HCT116 (cell line): ENCODE data around the gene NDUFS4. TPM values are rescaled to one million over a fixed set of nuclear protein-coding genes. Genes with fewer than 3 reads are reported as not detected.

Source experiments
- ATAC-seq: fragments of 200-7000 bp; cut with Tn5 transposase; 2 replicates; pipeline ENCODE4 v1.9.1; 2020; ENCODE audit warnings: mild to moderate bottlenecking, moderate library complexity
- BruUV-seq: library from RNA; stranded (reverse); fragments of 400-500 nt; replicated peaks from 2 replicates; lab custom pipeline; 2021; lab: Mats Ljungman, UMichigan
- CTCF ChIA-PET: fragments of 300-600 bp; sonication (Branson Sonifier 250); formaldehyde crosslinking; loops from one replicate; lab custom pipeline; 2021; ENCODE audit warnings: antibody characterized with exemption; lab: Charles Lee
- POLR2A ChIA-PET: fragments of 300-600, 350-600 bp; sonication (Branson Sonifier 250); formaldehyde crosslinking; loops from one replicate; lab custom pipeline; 2021; ENCODE audit warnings: antibody characterized with exemption; lab: Charles Lee
- RAD21 ChIA-PET, 2 experiments: fragments of 300-600 bp; sonication (Branson Sonifier 250); formaldehyde crosslinking; loops; one replicate each; lab custom pipeline; 2023; ENCODE audit warnings: low total read pairs in 2 of 2; ENCODE audit not compliant: uncharacterized antibody in 2 of 2, unreplicated experiment in 2 of 2, low non-redundant PET in 1 of 2; lab: Charles Lee
- DNase-seq: peaks from one replicate; pipeline ENCODE4 v3.0.0-alpha.2; 2010; ENCODE audit warnings: low read depth, low spot score
- H2AFZ ChIP-seq: fragments of 200-600 bp; shearing (Covaris generic), sonication (generic); 2 replicates; pipeline ENCODE4 v1.6.1; 2017; ENCODE audit warnings: low read depth, mixed run types, mixed read lengths, antibody characterized with exemption, low read length; ENCODE audit not compliant: poor library complexity, severe bottlenecking
- H3K27ac ChIP-seq: 2 replicates; pipeline ENCODE4 v1.5.1; 2012; ENCODE audit warnings: low read depth, low read length
- H3K27me3 ChIP-seq: fragments of 200-600 bp; sonication (generic); 2 replicates; pipeline ENCODE4 v1.6.1; 2016; ENCODE audit warnings: mixed run types, low read length, mixed read lengths; ENCODE audit not compliant: insufficient read depth
- H3K36me3 ChIP-seq, 2 experiments: fragments of 200-500 bp in 1 of 2; fragments of 200-600 bp in 1 of 2; sonication (Bioruptor generic) in 1 of 2; sonication (generic) in 1 of 2; 2 replicates each; pipeline versions ENCODE4 v1.5.1 to v1.6.1; 2014 to 2016; ENCODE audit warnings: low read length in 2 of 2, inconsistent platforms in 1 of 2, mixed read lengths in 1 of 2, mixed run types in 1 of 2; ENCODE audit not compliant: insufficient read depth in 2 of 2, control insufficient read depth in 1 of 2
- H3K4me1 ChIP-seq, 2 experiments: fragments of 200-600 bp in 1 of 2; sonication (generic) in 1 of 2; 2 replicates each; pipeline versions ENCODE4 v1.5.1 to v1.6.1; 2012 to 2017; ENCODE audit warnings: low read length in 2 of 2, inconsistent platforms in 1 of 2, mild to moderate bottlenecking in 1 of 2, mixed read lengths in 1 of 2, mixed run types in 1 of 2, moderate library complexity in 1 of 2; ENCODE audit not compliant: insufficient read depth in 2 of 2, control insufficient read depth in 1 of 2
- H3K4me2 ChIP-seq: fragments of 200-600 bp; sonication (generic); 2 replicates; pipeline ENCODE4 v1.6.1; 2017; ENCODE audit warnings: mixed run types, low read length, mixed read lengths
- H3K4me3 ChIP-seq, 2 experiments: fragments of 200-600 bp in 1 of 2; sonication (generic) in 1 of 2; replicated peaks in 1 of 2; 2 replicates each; pipeline ENCODE4 v1.5.1; 2011 to 2016; ENCODE audit warnings: low read length in 2 of 2, control low read depth in 1 of 2, low read depth in 1 of 2, mild to moderate bottlenecking in 1 of 2, mixed read lengths in 1 of 2, mixed run types in 1 of 2
- H3K79me2 ChIP-seq: fragments of 200-600 bp; sonication (generic); 2 replicates; pipeline ENCODE4 v1.6.1; 2017; ENCODE audit warnings: mild to moderate bottlenecking, mixed run types, low read length, moderate library complexity, mixed read lengths; ENCODE audit not compliant: insufficient read depth
- H3K9ac ChIP-seq: fragments of 200-600 bp; sonication (generic); 2 replicates; pipeline ENCODE4 v1.6.1; 2016; ENCODE audit warnings: low read length, mixed read lengths
- H3K9me2 ChIP-seq: fragments of 200-600 bp; sonication (generic), shearing (Covaris generic); 2 replicates; pipeline ENCODE4 v1.6.1; 2017; ENCODE audit warnings: mixed run types, mild to moderate bottlenecking, moderate library complexity; ENCODE audit not compliant: insufficient read depth
- H3K9me3 ChIP-seq, 2 experiments: fragments of 200-500 bp in 1 of 2; fragments of 200-600 bp in 1 of 2; sonication (Bioruptor generic) in 1 of 2; sonication (generic) in 1 of 2; 2 replicates each; pipeline ENCODE4 v1.6.1; 2014 to 2017; ENCODE audit warnings: low read length in 2 of 2, mixed read lengths in 2 of 2, inconsistent platforms in 1 of 2, low read depth in 1 of 2, mild to moderate bottlenecking in 1 of 2, mixed run types in 1 of 2, moderate library complexity in 1 of 2; ENCODE audit not compliant: control insufficient read depth in 1 of 2, insufficient read depth in 1 of 2
- H4K20me1 ChIP-seq: fragments of 200-600 bp; sonication (generic), shearing (Covaris generic); 2 replicates; pipeline ENCODE4 v1.6.1; 2017; ENCODE audit warnings: mixed run types, mild to moderate bottlenecking, moderate library complexity; ENCODE audit not compliant: insufficient read depth
- CBX3 ChIP-seq: IDR thresholded peaks from 2 replicates; pipeline ENCODE4 v1.6.1; 2012; ENCODE audit warnings: low read depth
- CEBPB ChIP-seq: IDR thresholded peaks from 2 replicates; pipeline ENCODE4 v1.6.1; 2012; ENCODE audit warnings: low read depth
- EGR1 ChIP-seq: IDR thresholded peaks from 2 replicates; pipeline ENCODE4 v1.6.1; 2012; ENCODE audit warnings: low read depth
- ELF1 ChIP-seq: IDR thresholded peaks from 2 replicates; pipeline ENCODE4 v1.6.1; 2012; ENCODE audit warnings: low read depth, borderline replicate concordance
- EZH2 ChIP-seq: fragments of 200-600 bp; sonication (generic); IDR thresholded peaks from 2 replicates; pipeline ENCODE4 v1.6.1; 2017; ENCODE audit warnings: antibody characterized with exemption, mixed run types
- EZH2phosphoT487 ChIP-seq: fragments of 200-600 bp; IDR thresholded peaks from 2 replicates; pipeline ENCODE4 v1.6.1; 2018; ENCODE audit warnings: antibody characterized with exemption, borderline replicate concordance
- POLR2A ChIP-seq: IDR thresholded peaks from 2 replicates; pipeline ENCODE4 v1.7.0; 2011; ENCODE audit warnings: borderline replicate concordance; ENCODE audit not compliant: insufficient read depth, insufficient read length; ENCODE audit errors: extremely low read depth
- POLR2AphosphoS5 ChIP-seq: IDR thresholded peaks from 2 replicates; pipeline ENCODE4 v1.6.1; 2011; ENCODE audit warnings: mild to moderate bottlenecking, low read depth, low read length, moderate library complexity
- RAD21 ChIP-seq: IDR thresholded peaks from 2 replicates; pipeline ENCODE4 v1.6.1; 2012; ENCODE audit warnings: low read depth, mild to moderate bottlenecking
- SIN3A ChIP-seq: IDR thresholded peaks from 2 replicates; pipeline ENCODE4 v1.6.1; 2012; ENCODE audit warnings: low read depth
- SP1 ChIP-seq: IDR thresholded peaks from 2 replicates; pipeline ENCODE4 v1.6.1; 2012; ENCODE audit warnings: low read depth
- SRF ChIP-seq: IDR thresholded peaks from 2 replicates; pipeline ENCODE4 v1.6.1; 2012; ENCODE audit warnings: low read depth
- TCF7L2 ChIP-seq: IDR thresholded peaks from 2 replicates; pipeline ENCODE4 v1.7.0; 2011; ENCODE audit warnings: borderline replicate concordance, inconsistent platforms; ENCODE audit not compliant: insufficient read depth, insufficient read length; ENCODE audit errors: extremely low read depth
- ZBTB33 ChIP-seq: IDR thresholded peaks from 2 replicates; pipeline ENCODE4 v1.6.1; 2011; ENCODE audit warnings: mild to moderate bottlenecking, low read length, moderate library complexity; ENCODE audit not compliant: insufficient replicate concordance; ENCODE audit errors: extremely low read depth
- ZFX ChIP-seq: fragments of 450-650 bp; IDR thresholded peaks from 2 replicates; pipeline ENCODE4 v1.6.1; 2017
- ZNF274 ChIP-seq: fragments of 200-500 bp; sonication (Bioruptor generic); IDR thresholded peaks from 2 replicates; pipeline ENCODE4 v1.6.1; 2014; ENCODE audit warnings: mild to moderate bottlenecking, low read depth, low read length, inconsistent platforms
- intact Hi-C: fragments of 100-400 bp; cut with micrococcal nuclease; formaldehyde crosslinking; loops from 2 replicates; pipeline ENCODE4 v1.10.0; 2022
- total RNA-seq: library from RNA; stranded (reverse); gene quantifications from one replicate; pipeline ENCODE4 v1.2.1, GENCODE V29; 2021; ENCODE audit not compliant: unreplicated experiment
- TF ChIP-seq, protein P1 (sequence below), 3 experiments: fragments of 200-600 bp in 1 of 3; sonication (generic) in 1 of 3; IDR thresholded peaks in 2 of 3; conservative IDR thresholded peaks in 1 of 3; 2 replicates each; pipeline ENCODE4 v1.5.1; 2012 to 2017; ENCODE audit warnings: low read depth in 2 of 3, low read length in 2 of 3, antibody characterized with exemption in 1 of 3, borderline replicate concordance in 1 of 3, control low read depth in 1 of 3, mild to moderate bottlenecking in 1 of 3, mixed read lengths in 1 of 3, mixed run types in 1 of 3, moderate library complexity in 1 of 3; ENCODE audit not compliant: insufficient read depth in 1 of 3

Gene NDUFS4
- total RNA-seq, 1 experiment from 2014 or later = 91.4 TPM

DNA sequence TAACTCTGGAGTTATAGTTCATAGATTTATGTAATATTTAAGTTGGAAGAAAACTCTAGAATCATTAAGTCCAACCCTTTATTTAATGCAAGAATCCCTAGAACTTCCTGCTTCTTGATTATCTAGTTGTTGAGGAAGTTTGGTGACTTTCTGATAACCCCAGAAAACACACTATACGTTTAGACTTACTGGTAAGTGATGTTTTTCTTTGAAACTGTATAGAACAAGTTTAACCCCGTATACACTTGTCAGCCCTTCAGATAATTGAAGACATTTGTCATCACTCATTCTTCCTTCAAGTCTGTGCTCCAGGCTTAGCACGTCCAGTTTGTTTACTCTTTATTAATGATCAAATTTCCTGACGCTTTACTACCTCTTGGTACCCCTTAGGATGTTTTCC, 9.0 kb downstream of the NDUFS4 start:
- H3K79me2 ChIP-seq = peaks cover 94% of the 10 kb centered on the region
- no peak for ATAC-seq

DNA sequence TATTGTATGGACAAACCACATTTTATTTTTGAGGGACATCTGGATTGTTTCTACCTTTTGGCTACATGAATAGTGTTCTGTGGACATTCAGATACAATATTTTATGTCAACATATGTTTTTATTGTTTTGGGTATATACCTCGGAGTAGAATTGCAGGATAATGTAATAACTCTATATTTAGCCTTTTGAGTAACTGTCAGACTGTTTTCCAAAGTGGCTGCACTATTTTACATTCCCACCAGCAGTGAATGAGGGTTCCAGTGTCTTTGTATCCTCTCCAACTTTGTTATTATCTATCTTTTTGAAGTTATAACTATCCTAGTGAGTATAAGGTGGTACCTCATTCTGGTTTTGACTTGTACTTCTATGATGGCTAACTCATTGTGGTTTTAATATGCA, 11.0 kb downstream of the NDUFS4 start:
- ATAC-seq (no peak), DNase-seq (no peak)
- H3K9ac ChIP-seq = no peak overlapping the region
- no peaks in the 10 kb centered on the region for H3K36me3 ChIP-seq
- H4K20me1 ChIP-seq = peaks cover 13% of the 10 kb centered on the region; the same call in 1 of the 2 replicates
- H3K4me1 ChIP-seq = no peaks in the 10 kb centered on the region
- H3K27me3 ChIP-seq = no peaks in the 10 kb centered on the region
- BruUV-seq = no TSS peak
- ChIA-PET CTCF (no interaction called here), POLR2A (no interaction called here), RAD21 (no interaction called here)
- no peaks in the 10 kb centered on the region for H3K9me2 ChIP-seq
- peaks cover 94% of the 10 kb centered on the region for H3K79me2 ChIP-seq
- no peak overlapping the region for H3K4me3 ChIP-seq
- H3K27ac ChIP-seq = no peak overlapping the region
- H3K4me2 ChIP-seq = no peak overlapping the region
- no peak overlapping the region for H2AFZ ChIP-seq
- H3K9me3 ChIP-seq = no peaks in the 10 kb centered on the region
- intact Hi-C loops = no loop called here
- TF ChIP-seq EZH2phosphoT487 (no peak), SRF (no peak), SIN3A (no peak), EZH2 (no peak), POLR2AphosphoS5 (no peak), EGR1 (no peak), SP1 (no peak), CBX3 (no peak), CEBPB (no peak), ELF1 (no peak), ZFX (no peak), ZBTB33 (no peak), TCF7L2 (no peak), ZNF274 (no peak)

More for the DNA sequence above, 9.0 kb downstream of the NDUFS4 start:
- no peaks in the 10 kb centered on the region for H3K9me3 ChIP-seq
- POLR2A ChIA-PET = no interaction called here
- no peaks in the 10 kb centered on the region for H3K36me3 ChIP-seq
- no peak overlapping the region for H3K4me3 ChIP-seq
- peaks cover 13% of the 10 kb centered on the region; the same call in 1 of the 2 replicates for H4K20me1 ChIP-seq
- intact Hi-C loops = no loop called here
- H3K4me2 ChIP-seq = no peak overlapping the region
- no peak overlapping the region for H2AFZ ChIP-seq
- H3K27me3 ChIP-seq = no peaks in the 10 kb centered on the region
- H3K9ac ChIP-seq = no peak overlapping the region
- H3K4me1 ChIP-seq = no peaks in the 10 kb centered on the region
- CTCF ChIA-PET = no interaction called here
- TF ChIP-seq TCF7L2 = no peak
- no peak for TF ChIP-seq ELF1
- no peak for TF ChIP-seq POLR2A
- TF ChIP-seq RAD21 = no peak
- TF ChIP-seq, protein P1, sequence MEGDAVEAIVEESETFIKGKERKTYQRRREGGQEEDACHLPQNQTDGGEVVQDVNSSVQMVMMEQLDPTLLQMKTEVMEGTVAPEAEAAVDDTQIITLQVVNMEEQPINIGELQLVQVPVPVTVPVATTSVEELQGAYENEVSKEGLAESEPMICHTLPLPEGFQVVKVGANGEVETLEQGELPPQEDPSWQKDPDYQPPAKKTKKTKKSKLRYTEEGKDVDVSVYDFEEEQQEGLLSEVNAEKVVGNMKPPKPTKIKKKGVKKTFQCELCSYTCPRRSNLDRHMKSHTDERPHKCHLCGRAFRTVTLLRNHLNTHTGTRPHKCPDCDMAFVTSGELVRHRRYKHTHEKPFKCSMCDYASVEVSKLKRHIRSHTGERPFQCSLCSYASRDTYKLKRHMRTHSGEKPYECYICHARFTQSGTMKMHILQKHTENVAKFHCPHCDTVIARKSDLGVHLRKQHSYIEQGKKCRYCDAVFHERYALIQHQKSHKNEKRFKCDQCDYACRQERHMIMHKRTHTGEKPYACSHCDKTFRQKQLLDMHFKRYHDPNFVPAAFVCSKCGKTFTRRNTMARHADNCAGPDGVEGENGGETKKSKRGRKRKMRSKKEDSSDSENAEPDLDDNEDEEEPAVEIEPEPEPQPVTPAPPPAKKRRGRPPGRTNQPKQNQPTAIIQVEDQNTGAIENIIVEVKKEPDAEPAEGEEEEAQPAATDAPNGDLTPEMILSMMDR (IDR thresholded peaks at IDR 0.05 in 2 of 3, conservative IDR thresholded peaks at IDR 0.05 in 1 of 3; ENCODE audit: borderline replicate concordance in 1 of 3, insufficient read depth in 1 of 3, low read depth in 2 of 3, low read length in 2 of 3) = no peak
- TF ChIP-seq CBX3 = no peak
- TF ChIP-seq SP1 = no peak
- DNase-seq = no peak
- RAD21 ChIA-PET = no interaction called here
- H3K9me2 ChIP-seq = no peaks in the 10 kb centered on the region
- H3K27ac ChIP-seq = no peak overlapping the region
- BruUV-seq = no TSS peak
